Astrocyte of the cerebellum (primary cell): ENCODE measurements around the gene SLC13A4.

Experiments
- DNase-seq: peaks from one replicate; pipeline ENCODE4 v3.0.0-alpha.2; 2011; ENCODE audit warnings: low read depth
- H3K4me3 ChIP-seq: 2 replicates; pipeline ENCODE4 v1.5.1; 2011; ENCODE audit warnings: mild to moderate bottlenecking, low read depth, low read length, moderate library complexity
- CTCF ChIP-seq: IDR thresholded peaks from 2 replicates; pipeline ENCODE4 v1.5.1; 2012; ENCODE audit warnings: low read length, low read depth, moderate library complexity, mild to moderate bottlenecking; ENCODE audit errors: missing control alignments
- in situ Hi-C: cut with HindIII; loops from 2 replicates; pipeline ENCODE4 v1.10.0; 2017; ENCODE audit warnings: low sequenced_read_pairs

The SLC13A4 gene

DNA sequence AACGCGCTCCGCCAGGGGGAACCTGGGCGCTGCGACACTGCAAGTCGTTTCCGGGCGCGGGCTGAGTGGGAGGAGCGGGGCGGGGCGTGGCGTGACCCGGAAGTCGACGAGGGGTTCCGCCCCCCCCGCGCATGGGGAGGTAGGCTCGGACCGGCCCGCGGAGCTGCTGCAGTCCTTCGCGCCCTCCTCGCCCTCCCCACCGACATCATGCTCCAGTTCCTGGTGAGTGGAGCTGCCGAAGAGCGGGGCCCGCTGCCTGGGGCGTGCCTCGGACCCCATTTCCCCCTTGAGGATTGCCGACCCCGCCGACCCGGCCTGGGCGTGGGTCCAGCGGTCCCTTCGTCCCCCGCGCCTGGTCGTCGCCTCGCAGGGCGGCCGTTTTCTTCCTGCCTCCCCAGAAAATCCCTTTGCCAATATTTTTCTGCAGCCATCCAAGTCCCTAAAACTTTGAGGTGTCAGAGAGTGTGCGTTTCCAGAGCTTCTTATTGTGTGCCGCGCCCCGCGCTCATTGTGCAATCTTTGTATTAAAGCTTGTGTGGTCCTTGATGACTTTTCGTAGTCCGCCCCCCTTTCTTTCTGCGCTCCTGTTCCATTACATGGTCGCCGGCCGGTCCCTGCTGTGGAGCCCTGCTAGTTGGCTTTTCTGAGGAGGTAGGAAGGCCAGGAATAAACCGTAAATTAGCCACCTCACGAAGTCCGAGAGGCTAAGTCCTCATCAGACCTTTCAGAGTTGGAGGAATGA is 65.4 kb downstream of the SLC13A4 start, which contains the start of gene STMP1:
Gene STMP1 (plus strand): TSS at position 142 of the 742 bp plus-strand sequence.
- in situ Hi-C loops = loop anchor here (5.0 kb wide), 1 partner anchor 35 kb away; no protein-coding TSS in a partner anchor
- DNase-seq = peak; percentile 90
- TF ChIP-seq CTCF = peak; percentile 74

DNA sequence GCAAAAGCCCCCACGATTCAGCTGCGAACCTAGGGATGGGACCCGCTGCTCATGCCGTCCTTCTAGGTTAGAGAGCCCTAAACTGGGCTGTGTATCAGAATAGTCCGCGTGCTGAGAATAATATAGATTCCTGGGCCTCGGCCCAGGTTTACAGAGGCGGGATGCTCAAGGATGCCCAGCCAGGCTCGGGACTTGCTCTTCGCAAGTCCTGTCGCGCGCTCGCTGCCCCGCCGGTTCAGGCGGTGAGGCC is 65.9 kb downstream of the SLC13A4 start:
- no peak for TF ChIP-seq CTCF
- DNase-seq = no peak
- H3K4me3 ChIP-seq = peak overlapping the region; percentile 83
- in situ Hi-C loops = loop anchor here (5.0 kb wide), 1 partner anchor 35 kb away; no protein-coding TSS in a partner anchor

More for the DNA sequence above, 65.4 kb downstream of the SLC13A4 start, which contains the start of gene STMP1:
- peak within 1 kb of the TSS; percentile 83 for H3K4me3 ChIP-seq

DNA sequence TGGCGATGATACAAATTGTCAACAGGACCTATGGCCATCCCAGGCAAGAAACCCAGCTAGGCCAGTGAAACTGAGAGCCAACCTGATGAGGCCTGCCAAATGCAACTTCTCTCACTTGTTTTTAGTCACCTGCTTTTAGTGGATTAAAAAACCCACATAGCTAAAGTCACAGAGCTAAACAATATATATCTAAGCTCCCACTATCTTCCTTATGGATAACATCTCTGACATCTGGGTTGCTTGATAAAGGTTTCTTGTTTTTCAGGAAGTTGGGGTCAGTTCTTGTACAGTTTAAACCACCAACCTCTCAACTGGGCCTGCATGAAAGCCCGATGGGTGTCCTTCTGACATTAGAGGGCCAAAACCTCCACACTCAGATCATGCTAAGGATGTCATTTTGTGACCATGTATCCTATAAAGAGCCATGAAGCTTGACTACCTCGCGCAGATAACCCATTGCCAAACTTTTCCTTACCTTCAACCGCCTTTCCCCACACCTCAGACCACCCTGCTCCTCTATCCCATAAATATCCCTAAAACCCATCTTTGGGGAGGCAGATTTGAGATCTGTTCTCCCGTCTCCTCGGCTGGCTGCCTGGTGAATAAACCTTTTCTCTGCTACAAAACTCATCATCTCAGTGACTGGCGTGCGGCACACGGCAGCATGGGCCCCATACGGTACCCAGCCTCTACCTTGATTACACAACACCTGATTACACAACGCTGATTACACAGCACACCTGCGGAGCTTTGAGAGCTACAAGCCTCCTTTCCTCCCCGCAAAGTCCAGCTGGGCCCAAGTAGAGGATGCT is 66.5 kb downstream of the SLC13A4 start:
- peak overlapping the region; percentile 83 for H3K4me3 ChIP-seq
- in situ Hi-C loops = loop anchor here (5.0 kb wide), 1 partner anchor 34 kb away; no protein-coding TSS in a partner anchor
- TF ChIP-seq CTCF = no peak
- no peak for DNase-seq

GRCh38 chr7:135659159-135659846 is 68.7 kb downstream of the SLC13A4 start:
- no peak for DNase-seq
- in situ Hi-C loops = no loop called here
- no peak overlapping the region for H3K4me3 ChIP-seq
- TF ChIP-seq CTCF = no peak

DNA sequence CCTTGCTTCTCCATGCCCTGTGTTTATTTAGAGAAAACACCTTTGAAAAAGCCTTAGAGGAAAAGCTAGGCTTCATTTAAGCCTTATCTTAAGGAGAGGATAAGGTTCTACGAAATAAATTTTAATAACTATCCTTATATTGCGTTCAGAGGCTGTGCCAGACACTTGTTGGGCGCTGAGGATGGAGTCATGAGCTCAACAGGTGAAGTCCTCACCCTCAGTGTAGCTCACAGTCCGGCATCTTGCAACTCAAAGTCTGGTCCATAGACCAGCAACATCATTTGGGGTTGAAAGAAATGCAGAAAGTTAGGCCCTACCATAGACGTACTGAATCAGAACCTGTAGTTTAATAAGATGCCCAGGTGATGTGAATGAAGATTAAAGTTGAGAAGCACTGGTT is 69.4 kb downstream of the SLC13A4 start:
- in situ Hi-C loops = no loop called here
- DNase-seq = no peak
- TF ChIP-seq CTCF = no peak
- no peak overlapping the region for H3K4me3 ChIP-seq

- DNase-seq = no peak
- no peak overlapping the region for H3K4me3 ChIP-seq
- in situ Hi-C loops = no loop called here
- no peak for TF ChIP-seq CTCF
Observed at GRCh38 chr7:135653340-135654080, 74.5 kb downstream of the SLC13A4 start.
